Motor neuron (in vitro differentiated cells): Measurements from ENCODE around the gene IDE. TPM values are rescaled to one million over a fixed set of nuclear protein-coding genes. Genes with fewer than 3 reads are reported as not detected.
"Not testable (repeated sequence)": the region's sequence is repeated elsewhere in the genome, so short reads cannot be mapped to it uniquely, and the experiment has no call there.

Source experiments
- ATAC-seq, 8 experiments: fragments of 200-7000 bp; cut with Tn5 transposase; replicated peaks in 6 of 8; 2 replicates each; pipeline ENCODE4 v1.8.0; 2021; ENCODE audit warnings: mild to moderate bottlenecking in 8 of 8, moderate library complexity in 8 of 8
- H3K27ac ChIP-seq, 2 donors: fragments of 250-450 bp; sonication (Bioruptor Pico); 2 replicates each; pipeline ENCODE4 v1.9.0; 2021; ENCODE audit warnings: antibody characterized with exemption in 2 of 2, mild to moderate bottlenecking in 2 of 2, moderate library complexity in 1 of 2
- H3K4me1 ChIP-seq, 2 donors: fragments of 250-450 bp; sonication (Bioruptor Pico); replicated peaks in 1 of 2; 2 replicates each; pipeline ENCODE4 v1.6.1; 2021; ENCODE audit warnings: antibody characterized with exemption in 2 of 2, mild to moderate bottlenecking in 2 of 2, moderate library complexity in 1 of 2
- H3K4me3 ChIP-seq, 5 donors: fragments of 250-450 bp; sonication (Bioruptor Pico); 2 replicates each; pipeline ENCODE4 v1.9.0; 2021; ENCODE audit warnings: antibody characterized with exemption in 5 of 5, mild to moderate bottlenecking in 5 of 5, moderate library complexity in 4 of 5
- WGBS, 10 experiments: fragments of 450-650 bp; shearing (Covaris generic); methylation state at CpG; one replicate each; pipeline ENCODE4 v1.0.0; 2022; 5-methylcytosine and 5-hydroxymethylcytosine counted together
- in situ Hi-C, 9 experiments: fragments of 400-800 bp; cut with MboI; loops; one replicate each; pipeline ENCODE4 v1.15.0; 2021; ENCODE audit warnings: low sequenced_read_pairs in 9 of 9, low pct_unique_long_range_greater_than_20kb in 2 of 9; ENCODE audit not compliant: unreplicated experiment in 9 of 9
- total RNA-seq, 8 experiments: library from RNA; unstranded; fragments of 300-600 nt; gene quantifications; 2 replicates each; pipeline versions ENCODE4 v1.2.3 to v1.2.4, GENCODE V29; 2022

IDE gene
- total RNA-seq, 8 experiments from 2014 or later: 8.3 to 46.8 (median 18.3) TPM

DNA sequence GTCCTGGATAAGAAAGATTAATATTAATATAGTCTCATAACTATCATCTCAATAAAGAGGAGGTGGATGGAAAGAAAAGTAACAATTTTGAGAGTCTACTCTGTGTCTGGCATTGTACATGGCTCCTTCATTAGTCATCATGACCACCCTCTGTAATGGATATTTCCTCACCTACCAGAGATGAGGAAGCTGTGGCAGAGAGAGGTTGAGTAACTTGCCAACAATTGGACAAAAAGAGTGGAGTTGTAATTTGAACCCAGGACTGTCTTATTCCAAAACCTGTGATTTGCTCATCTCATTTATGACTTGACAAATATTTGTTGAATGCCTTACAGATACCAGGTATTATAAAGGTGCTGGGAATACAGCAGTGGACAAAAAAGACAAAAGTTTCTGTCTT, 2.1 kb upstream of the IDE start:
- in situ Hi-C loops: no loop called here
- peaks cover 14 to 16% of the 10 kb centered on the region in 2 donors for H3K4me1 ChIP-seq
- H3K27ac ChIP-seq: no peak overlapping the region
- no peak overlapping the region for H3K4me3 ChIP-seq
- no peak for ATAC-seq

DNA sequence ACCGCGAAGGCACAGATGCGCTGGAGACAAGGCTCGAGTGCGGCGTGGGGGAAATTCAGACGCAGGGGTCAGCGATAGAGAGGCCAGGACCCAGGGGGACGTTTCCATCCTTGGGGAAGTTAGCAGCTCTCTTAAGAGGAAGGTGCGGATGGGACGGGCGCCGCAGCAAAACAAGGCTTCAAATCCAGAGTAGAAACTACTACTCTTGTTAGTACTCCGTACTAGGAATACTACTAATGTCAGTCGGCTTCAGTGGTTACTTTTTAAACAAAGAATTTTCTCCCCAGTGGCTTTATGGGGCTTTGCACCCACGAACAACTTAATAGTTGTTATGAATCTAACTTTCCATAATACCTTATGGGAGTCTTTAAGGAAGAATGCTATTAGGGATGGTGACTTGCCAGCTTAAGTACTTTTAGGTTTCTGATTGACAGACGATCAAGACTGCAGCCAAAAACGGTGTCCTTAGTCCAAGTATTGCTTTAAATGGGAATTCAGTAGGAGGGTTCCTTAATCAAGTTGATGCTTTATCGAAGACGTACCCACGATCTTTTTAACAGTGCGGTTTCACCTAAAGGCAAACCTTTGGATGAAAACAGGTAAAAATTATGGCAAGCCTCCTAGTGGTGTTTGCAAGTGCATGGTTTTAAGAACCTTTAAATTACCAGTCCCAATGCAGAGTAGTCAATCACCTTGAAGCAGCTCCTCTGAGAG, 812 bp upstream of the IDE start:
- peak overlapping the region in 1 of 2 donors; percentile 92 for H3K27ac ChIP-seq
- peaks cover 14 to 16% of the 10 kb centered on the region in 2 donors for H3K4me1 ChIP-seq
- in situ Hi-C loops: no loop called here
- 2 to 33% (median 7%) methylated on average over 1 to 15 of the region's 22 CpGs; no CpG with 5 or more reads in 1 of the 10 experiments for WGBS, 10 experiments
- H3K4me3 ChIP-seq: peak overlapping the region; percentile 61 to 84 (median 78)
- ATAC-seq: peak in 2 of 8 experiments; percentile 7

DNA sequence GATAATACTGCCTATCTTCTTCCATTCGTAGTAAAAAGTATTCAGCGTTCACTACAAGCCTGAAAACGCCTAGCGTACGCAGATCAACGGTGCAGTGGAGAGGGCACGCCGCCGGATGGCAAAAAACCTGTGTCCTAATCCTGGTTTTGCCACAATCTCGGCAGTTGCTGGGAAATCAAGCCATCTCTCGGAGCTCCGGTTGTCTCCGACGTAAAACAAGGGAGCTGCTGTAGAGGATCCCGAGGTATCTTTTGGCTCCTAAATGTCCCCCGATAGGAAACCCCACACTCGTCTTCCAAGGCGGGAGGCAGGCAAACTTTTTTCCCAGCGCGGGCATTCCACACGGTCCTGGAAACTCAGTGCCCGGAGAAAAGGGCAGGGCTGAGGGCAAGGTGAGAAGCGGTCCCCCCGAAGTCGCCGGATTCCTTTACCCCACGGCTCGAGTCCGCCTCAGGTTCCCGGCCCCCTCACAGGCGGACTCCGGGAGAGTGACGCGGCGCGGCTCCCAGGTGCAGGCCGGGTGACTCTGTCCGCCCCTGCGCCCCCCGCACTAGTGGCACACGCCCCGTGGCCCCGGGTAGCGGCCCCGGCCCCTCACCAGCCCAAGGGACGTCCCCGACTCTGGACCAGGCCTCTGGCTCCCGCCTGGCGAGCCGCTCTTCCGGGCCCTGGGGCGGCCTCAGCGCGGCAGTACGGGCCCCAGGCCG, 649 bp downstream of the IDE start:
- in situ Hi-C loops: no loop called here
- peak overlapping the region; percentile 61 to 84 (median 78) for H3K4me3 ChIP-seq
- ATAC-seq: peak in 4 of 8 experiments; percentile 5 to 36 (median 8)
- H3K27ac ChIP-seq: peak overlapping the region; percentile 92
- 0 to 5% (median 0%) methylated on average over 3 to 20 of the region's 56 CpGs; no CpG with 5 or more reads in 3 of the 10 experiments for WGBS, 10 experiments
- H3K4me1 ChIP-seq: peaks cover 14 to 16% of the 10 kb centered on the region in 2 donors

DNA sequence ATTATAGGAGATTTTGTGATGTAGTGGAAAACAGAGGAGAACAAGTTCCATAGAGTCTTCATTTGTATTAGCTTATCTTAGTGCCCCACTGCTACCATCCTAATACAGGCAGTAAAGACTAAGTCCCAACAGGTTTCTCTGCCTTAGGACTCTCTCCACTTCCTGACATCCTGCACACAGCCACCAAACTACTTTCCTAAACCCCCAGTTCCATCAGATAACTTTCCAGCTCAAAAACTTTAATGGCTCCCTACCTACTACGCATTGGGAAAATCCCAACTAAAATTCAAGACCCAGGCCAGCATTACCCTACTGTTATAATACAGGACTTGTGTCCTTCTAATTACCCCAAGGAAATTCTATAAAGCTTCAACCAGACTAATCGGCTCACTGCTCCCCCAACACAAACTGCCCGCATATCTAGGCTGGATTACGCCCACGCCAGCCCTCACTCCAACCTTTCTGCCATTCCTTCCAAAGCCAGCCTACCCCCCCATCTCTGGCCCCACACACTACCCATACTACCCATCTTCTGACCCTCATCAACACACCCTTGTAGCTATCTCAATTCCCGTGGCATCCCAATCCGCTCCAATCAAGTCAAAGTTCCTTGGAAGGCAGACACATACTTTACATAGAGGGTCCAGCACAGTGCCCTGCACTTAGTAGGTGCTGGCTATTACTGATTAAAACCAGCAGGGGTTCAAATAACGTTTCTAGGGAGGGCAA, 1.4 kb downstream of the IDE start:
- Histone ChIP-seq H3K27ac (no peak overlapping the region), H3K4me1 (peaks cover 14 to 16% of the 10 kb centered on the region in 2 donors), H3K4me3 (peak overlapping the region; percentile 61 to 84 (median 78))
- ATAC-seq: no peak
- in situ Hi-C loops: no loop called here
- 0 to 41% (median 10%) methylated on average over 1 to 7 of the region's 8 CpGs; no CpG with 5 or more reads in 1 of the 10 experiments for WGBS, 10 experiments

DNA sequence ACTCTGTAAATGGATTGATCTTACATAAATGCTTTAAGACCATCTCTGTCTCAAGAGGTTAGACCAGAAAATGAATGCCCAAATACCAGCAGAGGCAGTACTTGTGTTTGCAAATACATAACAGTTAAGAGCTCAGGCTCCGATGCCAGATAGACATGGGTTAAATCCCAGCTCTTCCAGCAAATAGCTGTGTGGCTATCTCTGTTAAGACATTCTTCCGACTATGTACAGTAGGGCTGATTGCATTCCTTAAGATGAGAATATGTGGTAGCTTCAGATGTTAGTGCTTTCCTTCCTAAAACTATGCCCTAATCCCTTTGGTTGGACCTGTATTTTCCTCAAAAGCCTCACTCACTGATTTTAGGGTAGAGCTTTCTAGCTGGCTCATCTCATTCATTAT, 2.2 kb downstream of the IDE start:
- ATAC-seq: no peak
- in situ Hi-C loops: no loop called here
- Histone ChIP-seq H3K27ac (no peak overlapping the region), H3K4me1 (peaks cover 14 to 16% of the 10 kb centered on the region in 2 donors), H3K4me3 (peak overlapping the region in 1 of 5 donors; percentile 61)
- 55 to 100% (median 92%) methylated on average over 1 to 2 of the region's 2 CpGs; no CpG with 5 or more reads in 6 of the 10 experiments for WGBS, 10 experiments

DNA sequence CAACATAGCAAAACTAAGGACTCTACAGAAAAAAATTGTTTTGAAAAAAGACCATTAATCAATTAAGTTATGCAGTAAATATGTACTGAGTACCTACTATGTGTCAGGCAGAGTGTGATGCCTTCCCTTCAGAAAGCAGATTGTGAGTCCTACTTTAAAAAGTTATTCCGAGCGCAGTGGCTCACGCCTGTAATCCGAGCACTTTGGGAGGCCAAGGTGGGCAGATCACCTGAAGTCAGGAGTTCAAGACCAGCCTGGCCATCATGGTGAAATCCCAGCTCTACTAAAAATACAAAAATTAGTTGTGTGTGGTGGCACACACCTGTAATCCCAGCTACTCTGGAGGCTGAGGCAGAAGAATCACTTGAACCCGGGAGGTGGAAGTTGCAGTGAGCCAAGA, 4.2 kb downstream of the IDE start:
- peaks cover 8 to 12% of the 10 kb centered on the region in 2 donors for H3K4me1 ChIP-seq
- in situ Hi-C loops, ATAC-seq, H3K4me3 ChIP-seq, H3K27ac ChIP-seq: not testable (repeated sequence)
- 80 to 100% (median 94%) methylated on average over 1 to 4 of the region's 5 CpGs; no CpG with 5 or more reads in 1 of the 10 experiments for WGBS, 10 experiments

DNA sequence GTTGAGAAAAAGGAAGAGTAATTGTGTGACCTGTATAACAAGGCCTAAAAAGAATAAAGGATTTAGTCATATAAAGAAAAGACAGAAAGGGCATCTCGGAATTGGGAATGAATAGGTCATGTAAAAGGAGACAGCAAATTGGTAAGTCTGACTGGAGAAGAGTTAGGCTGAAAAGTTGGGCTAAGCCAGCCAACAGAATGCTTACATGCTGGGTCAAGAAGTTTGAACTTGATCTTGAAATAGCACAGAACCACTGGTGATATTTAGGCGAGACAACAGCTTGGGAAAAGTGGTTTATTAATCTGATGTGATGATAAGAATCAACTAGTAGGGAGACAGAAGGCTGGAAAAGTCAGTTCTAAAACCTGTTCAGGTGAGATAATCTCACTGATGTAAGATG, 4.8 kb downstream of the IDE start:
- Histone ChIP-seq H3K4me1 (peaks cover 8 to 12% of the 10 kb centered on the region in 2 donors), H3K4me3 (no peak overlapping the region), H3K27ac (no peak overlapping the region)
- in situ Hi-C loops: no loop called here
- no peak for ATAC-seq
- WGBS, 10 experiments: 75 to 100% (median 94%) methylated on average over 1 to 2 of the region's 2 CpGs

DNA sequence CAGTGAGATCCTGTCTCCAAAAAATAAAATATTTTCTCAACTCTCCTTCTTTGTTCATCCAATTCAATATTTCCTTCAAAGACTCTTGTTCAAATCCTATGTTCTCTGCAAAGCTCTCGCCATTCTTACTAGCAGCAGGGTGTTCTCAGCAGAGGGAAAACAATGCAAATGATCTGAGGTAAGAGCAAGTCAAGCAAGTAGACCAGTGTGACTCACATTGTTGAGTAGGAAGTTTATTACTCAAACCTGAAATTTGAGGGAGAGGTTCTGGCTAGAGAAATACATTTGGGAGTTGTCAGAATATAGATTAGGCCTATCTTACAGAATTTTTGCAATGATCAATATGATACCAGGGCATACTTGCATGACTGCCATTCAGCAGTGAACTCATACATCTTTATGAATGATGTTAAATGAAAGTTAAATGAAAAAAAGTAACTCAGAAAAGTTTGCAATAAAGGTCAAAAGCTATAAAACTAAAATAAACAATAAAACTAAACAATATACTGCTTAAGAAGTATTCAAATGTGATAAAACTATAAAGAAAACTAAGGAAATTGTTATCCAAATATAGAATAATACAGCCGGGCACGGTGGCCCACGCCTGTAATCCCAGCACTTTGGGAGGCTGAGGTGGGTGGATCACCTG, 5.8 kb downstream of the IDE start:
- peak in 2 of 8 experiments; percentile 77 to 78 for ATAC-seq
- WGBS, 10 experiments: 63 to 96% (median 76%) methylated on average over 1 to 4 of the region's 4 CpGs; no CpG with 5 or more reads in 2 of the 10 experiments
- Histone ChIP-seq H3K27ac (no peak overlapping the region), H3K4me3 (no peak overlapping the region), H3K4me1 (peaks cover 8 to 12% of the 10 kb centered on the region in 2 donors)
- in situ Hi-C loops: no loop called here

DNA sequence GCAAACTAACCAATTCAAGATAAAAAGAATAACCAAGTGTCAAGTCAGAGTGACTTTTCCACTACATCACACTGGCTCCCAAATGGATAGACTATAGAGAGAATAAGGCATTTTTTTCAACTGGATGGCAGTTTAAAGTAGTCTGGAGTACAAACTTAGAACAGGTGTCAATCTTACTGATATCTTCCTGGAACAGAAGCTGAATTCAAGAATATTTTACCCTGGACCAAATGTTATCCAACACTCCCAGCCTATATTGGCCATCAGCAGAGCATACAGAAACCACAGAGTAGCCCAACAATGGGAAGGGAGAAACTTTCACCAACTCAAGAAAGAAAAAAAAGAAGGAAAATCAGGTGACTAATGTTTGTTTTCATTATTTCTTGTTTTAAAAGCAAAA, 11.5 kb downstream of the IDE start:
- H3K4me3 ChIP-seq: no peak overlapping the region
- in situ Hi-C loops: no loop called here
- no peak for ATAC-seq
- no peak overlapping the region for H3K27ac ChIP-seq
- no peaks in the 10 kb centered on the region for H3K4me1 ChIP-seq

DNA sequence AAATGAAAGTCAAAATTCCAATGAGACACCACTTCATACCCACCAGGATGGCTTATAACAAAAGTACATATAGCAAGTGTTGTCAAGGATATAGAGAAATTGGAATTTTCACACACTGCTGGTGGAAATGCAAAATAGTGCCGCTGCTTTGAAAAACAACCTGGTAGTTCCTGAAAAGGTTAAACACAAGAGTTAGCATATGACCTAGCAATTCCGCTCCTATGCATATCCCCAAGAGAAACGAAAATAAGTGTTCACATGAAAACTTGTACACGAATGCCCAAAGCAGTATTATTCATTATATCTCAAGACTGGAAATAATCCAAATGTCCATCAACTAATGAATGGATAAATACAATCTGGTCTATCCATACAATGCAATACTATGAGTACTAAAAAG, 14.8 kb downstream of the IDE start:
- ATAC-seq: no peak
- in situ Hi-C loops: no loop called here
- Histone ChIP-seq H3K4me1 (no peaks in the 10 kb centered on the region), H3K27ac (no peak overlapping the region), H3K4me3 (no peak overlapping the region)
- 75 to 100% (median 95%) methylated on average over 1 to 4 of the region's 4 CpGs for WGBS, 10 experiments

DNA sequence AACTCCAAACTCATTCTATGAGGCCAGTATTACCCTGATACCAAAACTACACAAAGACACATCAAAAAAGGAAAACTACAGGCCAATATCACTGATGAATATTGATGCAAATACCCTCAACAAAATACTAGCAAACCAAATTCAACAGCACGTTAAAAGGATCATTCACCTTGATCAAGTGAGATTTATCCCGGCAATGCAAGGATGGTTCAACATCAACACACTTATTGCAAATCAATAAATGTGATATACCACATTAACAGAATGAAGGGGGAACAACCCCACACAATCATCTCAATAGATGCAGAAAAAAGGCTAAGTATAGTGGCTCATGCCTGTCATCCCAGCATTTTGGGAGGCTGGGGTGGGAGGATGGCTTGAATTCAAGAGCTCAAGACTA, 19.9 kb downstream of the IDE start:
- no peak for ATAC-seq
- Histone ChIP-seq H3K27ac (no peak overlapping the region), H3K4me3 (no peak overlapping the region), H3K4me1 (no peaks in the 10 kb centered on the region)
- in situ Hi-C loops: no loop called here
- 90 to 100% (median 100%) methylated on average over 1 to 2 of the region's 2 CpGs; no CpG with 5 or more reads in 4 of the 10 experiments for WGBS, 10 experiments

DNA sequence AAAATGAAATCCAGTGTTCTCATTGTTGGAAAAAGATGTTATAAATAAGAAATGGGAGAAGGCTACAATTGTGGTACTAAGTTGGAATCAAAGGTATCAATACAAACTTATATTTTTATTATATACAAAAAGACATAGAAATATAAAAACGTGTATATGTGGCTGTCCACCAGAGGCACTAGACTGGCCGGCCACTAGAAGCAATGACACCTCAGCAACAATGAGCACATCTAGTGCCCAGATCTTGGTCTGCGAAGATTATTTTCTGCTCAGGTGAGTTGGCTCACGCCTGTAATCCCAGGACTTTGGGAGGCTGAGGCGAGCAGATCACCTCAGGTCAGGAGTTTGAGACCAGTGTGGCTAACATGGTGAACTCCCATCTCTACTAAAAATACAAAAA, 21.6 kb downstream of the IDE start:
- WGBS, 10 experiments: 58 to 92% (median 81%) methylated on average over 1 to 5 of the region's 5 CpGs; no CpG with 5 or more reads in 2 of the 10 experiments
- no peak overlapping the region for H3K4me3 ChIP-seq
- no peaks in the 10 kb centered on the region for H3K4me1 ChIP-seq
- no peak overlapping the region for H3K27ac ChIP-seq
- no peak for ATAC-seq
- in situ Hi-C loops: no loop called here

DNA sequence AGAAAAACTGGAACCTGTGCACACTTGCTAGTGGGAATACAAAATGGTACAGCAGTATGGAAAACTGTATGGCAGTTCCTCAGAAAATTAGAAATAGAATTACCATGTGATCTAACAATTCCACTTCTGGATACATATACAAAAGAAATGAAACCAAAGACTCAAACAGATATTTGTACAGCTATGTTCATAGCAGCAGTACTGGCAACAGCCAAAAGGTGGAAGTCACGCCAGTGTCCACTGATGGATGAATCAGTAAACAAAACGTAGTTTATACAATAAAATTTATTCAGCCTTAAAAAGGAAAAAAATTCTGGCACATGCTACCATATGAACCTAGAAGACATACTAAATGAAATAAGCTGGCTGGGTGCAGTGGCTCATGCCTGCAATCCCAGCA, 23.0 kb downstream of the IDE start:
- Histone ChIP-seq H3K4me1 (no peaks in the 10 kb centered on the region), H3K4me3 (no peak overlapping the region), H3K27ac (no peak overlapping the region)
- WGBS, 10 experiments: 20 to 100% (median 69%) methylated on average over 1 to 2 of the region's 2 CpGs; no CpG with 5 or more reads in 1 of the 10 experiments
- no peak for ATAC-seq
- in situ Hi-C loops: no loop called here
